Neural cell (in vitro differentiated cells): ENCODE measurements around the gene CTSZ.

Experiments used
- EP300 ChIP-seq: fragments of 450-650 bp; conservative IDR thresholded peaks from 2 replicates; pipeline ENCODE4 v1.6.1; 2014; ENCODE audit warnings: antibody characterized with exemption, mild to moderate bottlenecking, moderate library complexity; ENCODE audit not compliant: poor library complexity, severe bottlenecking
- EZH2 ChIP-seq: fragments of 200-600, 300-800 bp; shearing (Covaris generic), sonication (generic); IDR thresholded peaks from 2 replicates; pipeline ENCODE4 v1.6.1; 2014; ENCODE audit warnings: antibody characterized with exemption, low read length, borderline replicate concordance, mild to moderate bottlenecking; ENCODE audit not compliant: insufficient read depth, poor library complexity, severe bottlenecking
- MXI1 ChIP-seq: fragments of 450-650 bp; conservative IDR thresholded peaks from 2 replicates; pipeline ENCODE4 v1.6.1; 2014; ENCODE audit warnings: antibody characterized with exemption, mild to moderate bottlenecking; ENCODE audit not compliant: poor library complexity, severe bottlenecking
- POLR2AphosphoS5 ChIP-seq: IDR thresholded peaks from 2 replicates; pipeline ENCODE4 v1.6.1; 2012
- RAD21 ChIP-seq: fragments of 450-650 bp; conservative IDR thresholded peaks from 2 replicates; pipeline ENCODE4 v1.6.1; 2014; ENCODE audit warnings: antibody characterized with exemption, mild to moderate bottlenecking, moderate library complexity
- REST ChIP-seq: IDR thresholded peaks from 2 replicates; pipeline ENCODE4 v1.6.1; 2012; ENCODE audit warnings: borderline replicate concordance
- SMC3 ChIP-seq: fragments of 450-650 bp; conservative IDR thresholded peaks from 2 replicates; pipeline ENCODE4 v1.6.1; 2014; ENCODE audit warnings: antibody characterized with exemption, mild to moderate bottlenecking, moderate library complexity; ENCODE audit not compliant: poor library complexity
- TAF1 ChIP-seq: IDR thresholded peaks from 2 replicates; pipeline ENCODE4 v1.6.1; 2012; ENCODE audit warnings: low read depth
- TF ChIP-seq, protein P1 (sequence below): fragments of 450-650 bp; IDR thresholded peaks from 2 replicates; pipeline ENCODE4 v1.5.1; 2014; ENCODE audit warnings: antibody characterized with exemption, mild to moderate bottlenecking, moderate library complexity; ENCODE audit not compliant: poor library complexity, severe bottlenecking

- TF ChIP-seq, protein P1, sequence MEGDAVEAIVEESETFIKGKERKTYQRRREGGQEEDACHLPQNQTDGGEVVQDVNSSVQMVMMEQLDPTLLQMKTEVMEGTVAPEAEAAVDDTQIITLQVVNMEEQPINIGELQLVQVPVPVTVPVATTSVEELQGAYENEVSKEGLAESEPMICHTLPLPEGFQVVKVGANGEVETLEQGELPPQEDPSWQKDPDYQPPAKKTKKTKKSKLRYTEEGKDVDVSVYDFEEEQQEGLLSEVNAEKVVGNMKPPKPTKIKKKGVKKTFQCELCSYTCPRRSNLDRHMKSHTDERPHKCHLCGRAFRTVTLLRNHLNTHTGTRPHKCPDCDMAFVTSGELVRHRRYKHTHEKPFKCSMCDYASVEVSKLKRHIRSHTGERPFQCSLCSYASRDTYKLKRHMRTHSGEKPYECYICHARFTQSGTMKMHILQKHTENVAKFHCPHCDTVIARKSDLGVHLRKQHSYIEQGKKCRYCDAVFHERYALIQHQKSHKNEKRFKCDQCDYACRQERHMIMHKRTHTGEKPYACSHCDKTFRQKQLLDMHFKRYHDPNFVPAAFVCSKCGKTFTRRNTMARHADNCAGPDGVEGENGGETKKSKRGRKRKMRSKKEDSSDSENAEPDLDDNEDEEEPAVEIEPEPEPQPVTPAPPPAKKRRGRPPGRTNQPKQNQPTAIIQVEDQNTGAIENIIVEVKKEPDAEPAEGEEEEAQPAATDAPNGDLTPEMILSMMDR, result no peak
- TF ChIP-seq EZH2 (no peak), SMC3 (no peak), EP300 (no peak), REST (no peak), RAD21 (no peak), TAF1 (no peak), POLR2AphosphoS5 (no peak), MXI1 (no peak)
Measured at GRCh38 chr20:58992911-58993310, 14.1 kb downstream of the CTSZ start.
